NCI-H1694 (cell line): ENCODE measurements around the gene HMGCS2.
"Not testable (repeated sequence)": the region's sequence is repeated elsewhere in the genome, so short reads cannot be mapped to it uniquely, and the experiment has no call there.

Experiments used
- DNase-seq: peaks from one replicate; lab custom pipeline; 2025; lab: John Stamatoyannopoulos, UW

The HMGCS2 gene

GRCh38 chr1:119790451-119791198 is 21.9 kb upstream of the HMGCS2 start:
- DNase-seq, result no peak

- DNase-seq, result no peak
These were observed 19.1 kb upstream of the HMGCS2 start for GRCh38 chr1:119787776-119788175.

- not testable (repeated sequence) for DNase-seq
These were observed 17.9 kb upstream of the HMGCS2 start for GRCh38 chr1:119786473-119787050.

GRCh38 chr1:119786046-119786445 is 17.3 kb upstream of the HMGCS2 start:
- DNase-seq, result not testable (repeated sequence)

GRCh38 chr1:119784191-119784781 is 15.6 kb upstream of the HMGCS2 start:
- DNase-seq, result no peak

- DNase-seq, result no peak
These were observed 14.9 kb upstream of the HMGCS2 start for GRCh38 chr1:119783354-119784185.

GRCh38 chr1:119782631-119783325 is 14.1 kb upstream of the HMGCS2 start:
- no peak for DNase-seq

GRCh38 chr1:119781434-119782210 is 12.9 kb upstream of the HMGCS2 start:
- DNase-seq, result no peak

- DNase-seq, result no peak
These were observed 11.2 kb upstream of the HMGCS2 start for GRCh38 chr1:119779869-119780356.

GRCh38 chr1:119778886-119779560 is 10.3 kb upstream of the HMGCS2 start:
- DNase-seq, result no peak

GRCh38 chr1:119778359-119778758 is 9.7 kb upstream of the HMGCS2 start:
- DNase-seq, result no peak

- no peak for DNase-seq
These were observed 6.2 kb upstream of the HMGCS2 start for GRCh38 chr1:119774746-119775490.

GRCh38 chr1:119773711-119774241 is 5.1 kb upstream of the HMGCS2 start:
- no peak for DNase-seq

- DNase-seq, result no peak
These were observed 3.6 kb upstream of the HMGCS2 start for GRCh38 chr1:119772298-119772697.

- no peak for DNase-seq
These were observed 3.1 kb upstream of the HMGCS2 start for GRCh38 chr1:119771770-119772169.

- peak; percentile 28 for DNase-seq
These were observed 2.3 kb upstream of the HMGCS2 start for GRCh38 chr1:119771016-119771415.

GRCh38 chr1:119767486-119767885 is 1.2 kb downstream of the HMGCS2 start:
- DNase-seq, result no peak

- DNase-seq, result no peak
These were observed 2.3 kb downstream of the HMGCS2 start for GRCh38 chr1:119766374-119766794.

GRCh38 chr1:119764220-119764619 is 4.5 kb downstream of the HMGCS2 start:
- no peak for DNase-seq
